NCI-H446 treated with DMSO at 0.1 percent for 48 hours (cell line): ENCODE measurements around the gene BARD1.
"Not testable (repeated sequence)": the region's sequence is repeated elsewhere in the genome, so short reads cannot be mapped to it uniquely, and the experiment has no call there.

ENCODE experiments used
- DNase-seq: peaks from one replicate; lab custom pipeline; 2025; lab: John Stamatoyannopoulos, UW

BARD1 gene

GRCh38 chr2:214765180-214765579 lies 44.3 kb downstream of the BARD1 start:
- DNase-seq = no peak

DNA sequence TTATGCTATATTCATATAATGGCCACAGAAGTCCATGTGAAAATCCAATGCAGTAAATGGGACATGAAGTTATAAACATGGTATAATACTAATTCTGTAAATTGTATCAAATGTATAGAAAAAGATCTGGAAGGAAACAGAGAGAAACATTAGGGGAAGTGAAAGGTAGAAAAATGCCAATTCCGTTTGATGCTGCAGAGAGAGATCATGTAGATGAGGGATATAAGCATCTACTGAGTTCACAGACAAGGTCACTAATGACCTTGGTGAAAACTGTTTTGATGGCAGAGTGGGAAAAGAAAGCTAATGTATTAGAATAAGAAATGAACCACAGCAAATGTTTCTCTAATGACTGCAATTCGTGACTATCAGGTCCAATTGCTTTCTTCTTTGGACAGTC lies 56.0 kb downstream of the BARD1 start:
- DNase-seq = no peak

- no peak for DNase-seq
Measured at GRCh38 chr2:214750529-214750928, 59.0 kb downstream of the BARD1 start.

DNA sequence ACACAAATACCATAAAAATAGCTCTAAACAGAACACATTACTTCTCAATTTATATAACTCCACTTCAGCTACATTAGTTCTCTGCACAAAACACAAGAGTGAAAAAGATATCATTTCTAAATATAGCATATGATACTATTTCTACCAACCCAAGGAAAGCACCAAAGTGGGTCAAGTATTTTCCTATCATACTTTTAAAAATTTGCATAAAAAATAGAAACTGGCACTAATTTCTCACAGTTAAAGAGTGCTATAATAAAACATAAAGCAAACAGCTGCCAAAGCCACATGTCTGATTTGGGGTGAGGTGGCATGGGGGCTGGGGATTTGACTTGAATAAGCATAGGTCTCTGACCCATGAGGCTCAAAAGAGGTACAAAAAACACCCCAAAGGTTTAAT lies 61.5 kb downstream of the BARD1 start:
- no peak for DNase-seq

GRCh38 chr2:214742119-214742518 lies 67.4 kb downstream of the BARD1 start:
- no peak for DNase-seq

GRCh38 chr2:214740867-214741395 lies 68.6 kb downstream of the BARD1 start:
- DNase-seq = no peak

GRCh38 chr2:214737188-214737587 lies 72.3 kb downstream of the BARD1 start:
- no peak for DNase-seq

GRCh38 chr2:214730800-214731407 lies 78.6 kb downstream of the BARD1 start:
- no peak for DNase-seq

DNA sequence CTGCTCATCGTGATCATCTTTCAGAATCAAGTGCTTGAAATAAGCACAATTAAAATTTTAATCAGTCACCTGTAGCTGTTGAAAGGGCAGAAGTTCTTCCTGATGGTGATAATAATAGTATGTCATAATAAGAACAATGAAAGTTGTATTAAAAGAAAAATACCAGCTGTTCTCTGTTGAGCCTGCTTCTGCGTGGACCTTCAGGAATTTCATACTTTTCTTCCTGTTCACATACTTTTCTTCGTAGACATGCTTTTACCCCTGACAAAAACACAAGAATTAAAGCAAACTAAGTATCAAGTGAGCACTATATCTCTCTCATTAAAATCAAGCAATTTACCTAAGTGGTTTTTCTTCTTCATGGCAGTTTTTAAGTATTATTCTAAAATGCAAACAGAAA lies 79.2 kb downstream of the BARD1 start:
- DNase-seq = no peak

GRCh38 chr2:214724741-214725140 lies 84.7 kb downstream of the BARD1 start:
- no peak for DNase-seq

- DNase-seq = not testable (repeated sequence)
Measured at GRCh38 chr2:214717837-214718236, 91.6 kb downstream of the BARD1 start.

DNA sequence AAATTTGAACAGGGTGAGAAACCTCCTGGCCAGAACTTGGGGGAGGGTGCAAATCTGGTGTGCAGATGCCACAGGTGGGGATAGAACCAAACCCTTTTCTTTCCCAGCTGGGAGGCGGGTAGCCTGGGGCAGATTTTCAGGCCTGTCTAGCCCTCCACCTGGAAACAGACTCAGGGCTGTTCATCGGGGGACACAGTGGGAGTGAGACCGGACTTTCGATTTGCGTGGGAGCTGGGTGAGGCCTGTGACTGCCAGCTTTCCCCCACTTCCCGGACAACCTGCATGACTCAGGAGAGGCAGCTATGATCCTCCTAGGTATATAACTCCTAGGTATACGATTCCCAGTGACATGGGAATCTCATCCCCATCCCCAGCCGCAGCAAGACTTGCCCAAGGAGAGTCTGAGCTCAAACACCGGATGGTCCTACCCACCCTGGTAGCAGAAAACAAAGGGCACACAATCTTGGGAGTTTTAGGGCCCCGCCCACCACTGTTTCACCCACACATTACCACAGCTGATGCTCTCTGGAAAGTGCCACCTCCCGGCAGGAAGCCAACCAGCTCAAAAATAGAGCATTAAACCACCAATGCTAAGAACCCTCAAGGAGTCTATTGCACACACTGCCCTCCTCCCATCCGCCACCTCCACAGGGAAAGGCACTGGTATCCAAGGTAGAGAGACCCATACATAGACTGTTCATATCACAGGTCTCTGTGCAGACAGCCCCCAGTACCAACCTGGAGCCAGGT lies 92.5 kb downstream of the BARD1 start:
- no peak for DNase-seq

- no peak for DNase-seq
Measured at GRCh38 chr2:214715025-214715424, 94.5 kb downstream of the BARD1 start.

DNA sequence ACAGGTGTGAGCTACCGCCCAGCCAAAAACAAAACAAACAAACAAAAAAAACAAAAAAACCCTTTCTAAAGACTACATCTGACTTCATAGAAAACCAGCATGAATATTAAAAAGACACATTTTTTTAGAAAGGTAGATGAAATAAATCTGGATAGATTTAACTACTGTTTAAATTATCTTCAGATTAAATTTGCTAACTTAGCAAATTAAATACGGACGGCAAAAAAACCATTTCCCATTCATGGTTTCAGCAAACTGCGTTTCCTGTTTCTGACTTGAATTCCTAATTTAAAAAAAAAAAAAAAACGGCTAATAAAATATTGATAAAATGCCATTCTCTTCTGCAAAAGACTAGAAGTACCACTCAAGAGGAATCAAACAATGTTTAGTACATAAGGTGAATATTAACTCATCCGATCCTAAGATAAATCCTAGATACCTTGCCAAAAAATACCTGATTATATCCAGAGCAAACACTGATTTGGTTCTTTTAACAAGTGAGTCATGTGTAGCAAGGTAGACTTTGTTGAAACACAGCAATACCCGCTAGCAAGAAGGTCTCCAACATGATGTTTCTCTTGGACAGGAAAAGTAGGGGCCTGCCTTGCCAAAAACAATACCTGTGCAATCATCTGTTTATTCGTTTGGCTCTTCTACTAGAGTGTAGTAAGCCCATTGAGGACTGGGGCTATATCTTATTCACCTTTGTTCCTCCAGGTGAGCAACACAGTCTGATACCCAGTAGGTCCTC lies 96.2 kb downstream of the BARD1 start:
- no peak for DNase-seq

DNA sequence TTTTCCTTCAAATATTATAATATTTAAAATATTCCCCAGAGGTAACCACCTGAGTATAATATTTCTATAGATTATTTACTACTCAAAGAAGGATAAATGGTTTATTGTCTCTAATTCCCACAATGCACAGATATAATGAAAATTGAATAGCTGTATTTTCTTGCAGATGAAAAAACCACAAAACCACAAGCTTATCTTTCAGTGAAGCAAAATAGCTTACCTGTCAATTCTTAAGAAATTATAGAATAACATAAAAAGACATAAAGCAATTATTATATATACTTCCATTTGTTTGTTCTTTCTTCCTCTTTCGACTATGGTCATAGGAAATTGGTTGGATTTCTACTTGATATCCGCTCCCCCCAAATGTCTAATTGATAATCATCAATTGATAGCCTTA lies 98.8 kb downstream of the BARD1 start:
- DNase-seq = no peak

DNA sequence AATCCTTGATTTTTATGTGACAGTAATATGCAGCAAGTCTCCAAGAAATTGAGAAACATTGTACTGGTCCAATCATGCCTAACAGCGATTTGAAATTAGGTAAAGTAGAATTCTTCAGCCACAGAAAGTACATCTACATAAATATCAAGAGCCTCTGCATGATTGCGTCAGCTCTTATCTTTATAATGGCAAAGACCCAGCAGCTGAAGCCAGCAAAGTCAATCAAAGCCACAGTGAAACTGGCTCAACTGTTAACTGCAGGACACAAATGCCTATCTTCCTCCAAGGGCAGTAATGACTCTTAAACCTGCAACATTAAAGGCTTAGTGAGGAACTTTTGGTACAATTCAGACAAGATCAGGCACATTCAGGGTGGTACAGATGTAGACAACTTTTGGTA lies 102.5 kb downstream of the BARD1 start:
- no peak for DNase-seq

GRCh38 chr2:214699236-214699635 lies 110.2 kb downstream of the BARD1 start:
- DNase-seq = no peak

DNA sequence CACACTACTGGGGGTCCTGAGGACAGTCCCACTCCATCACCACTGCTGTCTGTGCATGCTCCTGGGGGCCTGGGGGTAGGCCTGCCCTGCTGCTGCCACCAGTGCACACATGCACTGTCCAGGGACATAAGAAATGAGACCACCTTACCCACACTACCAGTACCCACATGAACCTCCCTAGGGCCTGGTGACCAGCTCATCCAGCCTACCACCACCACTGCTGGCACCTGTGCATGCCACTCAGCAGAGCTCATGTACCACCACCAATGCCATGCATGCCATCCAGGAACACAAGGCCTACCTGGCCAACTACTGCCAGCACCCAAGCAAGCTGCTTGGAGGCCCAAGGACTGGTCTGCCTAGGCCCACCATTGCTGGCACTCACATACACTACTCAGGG lies 112.8 kb downstream of the BARD1 start:
- no peak for DNase-seq

GRCh38 chr2:214695789-214696188 lies 113.7 kb downstream of the BARD1 start:
- no peak for DNase-seq

DNA sequence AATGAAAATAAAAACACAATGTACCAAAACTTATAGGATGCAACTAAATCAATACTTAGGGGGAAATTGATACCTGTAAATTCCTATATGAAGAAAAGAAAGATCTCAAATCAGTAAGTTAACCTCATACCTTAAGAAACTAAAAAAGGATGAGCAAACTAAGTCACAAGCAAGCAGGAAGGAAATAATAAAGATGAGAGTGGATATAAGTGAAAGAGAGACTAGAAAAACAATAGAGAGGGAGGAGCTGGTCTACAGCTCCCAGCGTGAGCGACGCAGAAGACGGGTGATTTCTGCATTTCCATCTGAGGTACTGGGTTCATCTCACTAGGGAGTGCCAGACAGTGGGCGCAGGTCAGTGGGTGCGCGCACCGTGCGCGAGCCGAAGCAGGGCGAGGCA lies 125.9 kb downstream of the BARD1 start:
- not testable (repeated sequence) for DNase-seq

DNA sequence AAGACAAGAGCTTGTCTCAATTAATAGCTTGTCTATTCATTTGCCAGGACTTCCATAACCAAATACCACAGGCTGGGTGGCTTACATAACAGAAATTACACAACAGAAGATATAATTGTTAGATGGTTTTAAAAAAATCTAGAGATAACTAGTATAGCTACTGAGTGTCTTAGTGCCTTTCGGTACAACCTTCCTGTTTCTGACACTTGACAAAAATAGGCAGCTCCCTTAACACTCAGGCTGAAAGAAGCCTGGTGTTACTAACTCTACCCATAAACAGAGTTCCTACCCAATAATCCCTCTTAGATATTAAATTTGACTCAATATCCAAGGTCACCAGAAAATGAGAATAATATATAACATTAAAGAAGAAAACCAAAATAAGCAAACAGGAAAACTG lies 129.7 kb downstream of the BARD1 start:
- no peak for DNase-seq

- no peak for DNase-seq
Measured at GRCh38 chr2:214676421-214677089, 132.9 kb downstream of the BARD1 start.
